H1 (cell line): Measurements from ENCODE around the gene NUTM1. TPM values are rescaled to one million over a fixed set of nuclear protein-coding genes. Genes with fewer than 3 reads are reported as not detected.

Source experiments
- CTCF ChIA-PET: fragments of 300-600 bp; sonication (Branson Sonifier 250); formaldehyde crosslinking; loops from one replicate; lab custom pipeline; 2021; ENCODE audit not compliant: partially characterized antibody; lab: Charles Lee
- POLR2A ChIA-PET: fragments of 300-600 bp; sonication (Branson Sonifier 250); formaldehyde crosslinking; loops from one replicate; lab custom pipeline; 2021; ENCODE audit warnings: inconsistent platforms; ENCODE audit not compliant: partially characterized antibody; lab: Charles Lee
- DNase-seq, 2 experiments: peaks; one replicate each; pipeline versions ENCODE4 v3.0.0 to v3.0.0-alpha.2; 2010 to 2022; ENCODE audit warnings: low spot score in 2 of 2, low read depth in 1 of 2, mixed read lengths in 1 of 2
- FAIRE-seq: peaks from 2 replicates; lab custom pipeline; 2011; peaks lifted over from hg19 to GRCh38; lab: Jason Lieb, UNC
- H2AFZ ChIP-seq: 2 replicates; pipeline ENCODE4 v1.8.1; 2012; ENCODE audit warnings: low read length, inconsistent platforms
- H2AK5ac ChIP-seq: 2 replicates; pipeline ENCODE4 v1.6.1; 2013; ENCODE audit warnings: low read depth, low read length
- H2BK120ac ChIP-seq: replicated peaks from 2 replicates; pipeline ENCODE3; 2013; ENCODE audit warnings: low read depth, low read length, inconsistent platforms
- H2BK12ac ChIP-seq: 2 replicates; pipeline ENCODE4 v1.6.1; 2013; ENCODE audit warnings: low read depth, low read length
- H2BK15ac ChIP-seq: 2 replicates; pipeline ENCODE4 v1.6.1; 2013; ENCODE audit warnings: low read length
- H2BK20ac ChIP-seq: 2 replicates; pipeline ENCODE4 v1.6.1; 2013; ENCODE audit warnings: low read length
- H2BK5ac ChIP-seq: 2 replicates; pipeline ENCODE4 v1.6.1; 2013; ENCODE audit warnings: low read depth, low read length
- H3K14ac ChIP-seq: 2 replicates; pipeline ENCODE4 v1.6.1; 2013; ENCODE audit warnings: inconsistent platforms; ENCODE audit not compliant: insufficient read length
- H3K18ac ChIP-seq: 2 replicates; pipeline ENCODE4 v1.6.1; 2013; ENCODE audit warnings: low read length; ENCODE audit errors: extremely low read depth
- H3K23ac ChIP-seq: 2 replicates; pipeline ENCODE4 v1.6.1; 2013; ENCODE audit warnings: inconsistent platforms; ENCODE audit not compliant: insufficient read length
- H3K23me2 ChIP-seq: 2 replicates; pipeline ENCODE4 v1.6.1; 2013; ENCODE audit warnings: low read depth, low read length
- H3K27ac ChIP-seq: 2 replicates; pipeline ENCODE4 v1.6.1; 2011; ENCODE audit warnings: low read depth, low read length, inconsistent platforms
- H3K27me3 ChIP-seq, 4 experiments: replicated peaks in 1 of 4; 1 replicate in 1 of 4; 2 replicates in 3 of 4; pipeline versions ENCODE4 v1.6.1 to v1.8.1; 2011 to 2013; ENCODE audit warnings: low read length in 3 of 4, mild to moderate bottlenecking in 3 of 4, inconsistent platforms in 2 of 4, mixed read lengths in 2 of 4, moderate library complexity in 1 of 4; ENCODE audit not compliant: control insufficient read depth in 3 of 4, insufficient read depth in 3 of 4; ENCODE audit errors: extremely low read depth in 1 of 4
- H3K36me3 ChIP-seq, 4 experiments: 2 replicates each; pipeline versions ENCODE4 v1.6.1 to v1.8.1; 2011 to 2013; ENCODE audit warnings: mild to moderate bottlenecking in 4 of 4, low read length in 3 of 4, moderate library complexity in 2 of 4, control low read depth in 1 of 4, inconsistent platforms in 1 of 4; ENCODE audit not compliant: insufficient read depth in 4 of 4, control insufficient read depth in 2 of 4
- H3K4ac ChIP-seq: replicated peaks from 2 replicates; pipeline ENCODE3; 2013; ENCODE audit warnings: low read length, low read depth, mixed read lengths, inconsistent platforms; ENCODE audit not compliant: insufficient read length
- H3K4me1 ChIP-seq, 4 experiments: replicated peaks in 1 of 4; 1 replicate in 1 of 4; 2 replicates in 3 of 4; pipeline versions ENCODE4 v1.6.1 to v1.8.1; 2011 to 2013; ENCODE audit warnings: low read length in 3 of 4, inconsistent platforms in 2 of 4, mixed read lengths in 1 of 4; ENCODE audit not compliant: insufficient read depth in 4 of 4, control insufficient read depth in 3 of 4
- H3K4me2 ChIP-seq, 2 experiments: 2 replicates each; pipeline versions ENCODE4 v1.6.1 to v1.8.1; 2011 to 2013; ENCODE audit warnings: low read depth in 2 of 2, low read length in 2 of 2, control low read depth in 1 of 2, inconsistent platforms in 1 of 2, mild to moderate bottlenecking in 1 of 2; ENCODE audit not compliant: insufficient read depth in 1 of 2
- H3K4me3 ChIP-seq, 4 experiments: fragments of 200-600, 300-600 bp in 1 of 4; sonication (generic), shearing (Covaris generic), sonication (Bioruptor Twin) in 1 of 4; 2 replicates each; pipeline versions ENCODE4 v1.5.1 to v1.8.1; 2011 to 2016; ENCODE audit warnings: low read length in 4 of 4, low read depth in 3 of 4, control low read depth in 2 of 4, inconsistent platforms in 2 of 4, mild to moderate bottlenecking in 2 of 4, mixed read lengths in 1 of 4, moderate library complexity in 1 of 4; ENCODE audit not compliant: insufficient read depth in 2 of 4; ENCODE audit errors: extremely low read depth in 1 of 4
- H3K56ac ChIP-seq: replicated peaks from 2 replicates; pipeline ENCODE3; 2013; ENCODE audit warnings: low read depth, mild to moderate bottlenecking, mixed read lengths, low read length, inconsistent platforms; ENCODE audit not compliant: insufficient read length
- H3K79me1 ChIP-seq: 2 replicates; pipeline ENCODE4 v1.6.1; 2013; ENCODE audit warnings: low read depth, low read length, control low read depth
- H3K79me2 ChIP-seq, 2 experiments: 2 replicates each; pipeline versions ENCODE4 v1.6.1 to v1.8.1; 2012 to 2013; ENCODE audit warnings: low read length in 2 of 2, mild to moderate bottlenecking in 2 of 2, inconsistent platforms in 1 of 2; ENCODE audit not compliant: insufficient read depth in 2 of 2, control insufficient read depth in 1 of 2
- H3K9ac ChIP-seq, 4 experiments: replicated peaks in 1 of 4; 1 replicate in 1 of 4; 2 replicates in 3 of 4; pipeline versions ENCODE4 v1.6.1 to v1.8.1; 2011 to 2013; ENCODE audit warnings: low read depth in 3 of 4, low read length in 3 of 4, control low read depth in 2 of 4, mild to moderate bottlenecking in 2 of 4, moderate library complexity in 2 of 4, inconsistent platforms in 1 of 4; ENCODE audit errors: extremely low read depth in 1 of 4
- H3K9me3 ChIP-seq, 2 experiments: 2 replicates each; pipeline versions ENCODE4 v1.6.1 to v1.8.1; 2012 to 2013; ENCODE audit warnings: mild to moderate bottlenecking in 2 of 2, moderate library complexity in 2 of 2, control low read depth in 1 of 2, inconsistent platforms in 1 of 2, low read depth in 1 of 2, low read length in 1 of 2, mixed read lengths in 1 of 2; ENCODE audit not compliant: insufficient read depth in 2 of 2
- H4K20me1 ChIP-seq, 2 experiments: replicated peaks in 1 of 2; 2 replicates each; pipeline versions ENCODE3 to v1.8.1; 2011 to 2013; ENCODE audit warnings: inconsistent platforms in 2 of 2, low read length in 2 of 2, mild to moderate bottlenecking in 1 of 2; ENCODE audit not compliant: insufficient read depth in 2 of 2, control insufficient read depth in 1 of 2
- H4K5ac ChIP-seq: 2 replicates; pipeline ENCODE4 v1.6.1; 2013; ENCODE audit warnings: low read length, low read depth, mixed read lengths, inconsistent platforms; ENCODE audit not compliant: insufficient read length
- H4K8ac ChIP-seq: 2 replicates; pipeline ENCODE4 v1.8.0; 2013; ENCODE audit warnings: mild to moderate bottlenecking, moderate library complexity, low read length, inconsistent platforms; ENCODE audit not compliant: insufficient read depth; ENCODE audit errors: extremely low read depth
- H4K91ac ChIP-seq: replicated peaks from 2 replicates; pipeline ENCODE3; 2013; ENCODE audit warnings: low read length, mixed read lengths, inconsistent platforms; ENCODE audit not compliant: insufficient read length
- CTBP2 ChIP-seq: IDR thresholded peaks from 2 replicates; pipeline ENCODE4 v1.7.0; 2011; ENCODE audit warnings: borderline replicate concordance, mild to moderate bottlenecking, moderate library complexity, mixed read lengths, low read length; ENCODE audit not compliant: insufficient read depth, insufficient read length
- POLR2AphosphoS5 ChIP-seq: IDR thresholded peaks from 2 replicates; pipeline ENCODE4 v1.6.1; 2011; ENCODE audit warnings: low read depth, low read length
- RBBP5 ChIP-seq: IDR thresholded peaks from 2 replicates; pipeline ENCODE4 v1.7.1; 2012; ENCODE audit warnings: low read depth, mild to moderate bottlenecking, inconsistent platforms, low read length, moderate library complexity, borderline replicate concordance
- RNF2 ChIP-seq: fragments of 200-900, 300-1000 bp; sonication (generic); IDR thresholded peaks from 2 replicates; pipeline ENCODE4 v1.7.1; 2016; ENCODE audit warnings: borderline replicate concordance, low read depth, mild to moderate bottlenecking, antibody characterized with exemption, low read length; ENCODE audit not compliant: poor library complexity, severe bottlenecking; ENCODE audit errors: missing control alignments
- SIX5 ChIP-seq: IDR thresholded peaks from 2 replicates; pipeline ENCODE4 v1.6.1; 2011; ENCODE audit warnings: mild to moderate bottlenecking, low read depth, low read length
- TAF7 ChIP-seq: optimal IDR thresholded peaks from 2 replicates; pipeline ENCODE3; 2011; ENCODE audit warnings: low read depth, mild to moderate bottlenecking, inconsistent platforms, low read length, moderate library complexity, borderline replicate concordance
- WGBS, 2 experiments: shearing (Covaris generic) in 1 of 2; methylation state at CpG; one replicate each; pipeline versions ENCODE4 v1.1.6 to v1.1.7; 2013 to 2015; ENCODE audit warnings: low lambda C conversion rate in 2 of 2, mixed read lengths in 2 of 2, inconsistent platforms in 1 of 2, low coverage in 1 of 2, missing lambda C conversion rate in 1 of 2; ENCODE audit not compliant: insufficient replicate concordance in 2 of 2, insufficient coverage in 1 of 2, insufficient read length in 1 of 2; ENCODE audit errors: extremely low coverage in 1 of 2, missing lambda C conversion rate in 1 of 2; 5-methylcytosine and 5-hydroxymethylcytosine counted together
- polyA plus RNA-seq, 7 experiments: library from polyadenylated mRNA; depleted of rRNA in 3 of 7; stranded (reverse) in 5 of 7; unstranded in 2 of 7; fragments of >200 nt in 5 of 7; fragments of 200-250 nt in 2 of 7; gene quantifications; 1 replicate in 5 of 7; 2 replicates in 1 of 7; 4 replicates in 1 of 7; pipeline versions ENCODE4 v1.2.1 to v1.2.3, GENCODE V29; 2011 to 2013; ENCODE audit warnings: missing spikeins in 2 of 7, mixed read lengths in 2 of 7
- total RNA-seq: library from RNA; stranded (reverse); fragmentation: NEBNext Ultra II Directional; extraction: Animal tissue kit (Norgen Biotek cat#: 25700); gene quantifications from 2 replicates; pipeline ENCODE4 v1.2.1, GENCODE V29; 2021

NUTM1 gene
- total and polyA plus RNA-seq, 2 of the 8 experiments (the other 6 are each of a cell fraction or from before 2014, with no cell fraction given) = 0.39 to 0.60 TPM

DNA sequence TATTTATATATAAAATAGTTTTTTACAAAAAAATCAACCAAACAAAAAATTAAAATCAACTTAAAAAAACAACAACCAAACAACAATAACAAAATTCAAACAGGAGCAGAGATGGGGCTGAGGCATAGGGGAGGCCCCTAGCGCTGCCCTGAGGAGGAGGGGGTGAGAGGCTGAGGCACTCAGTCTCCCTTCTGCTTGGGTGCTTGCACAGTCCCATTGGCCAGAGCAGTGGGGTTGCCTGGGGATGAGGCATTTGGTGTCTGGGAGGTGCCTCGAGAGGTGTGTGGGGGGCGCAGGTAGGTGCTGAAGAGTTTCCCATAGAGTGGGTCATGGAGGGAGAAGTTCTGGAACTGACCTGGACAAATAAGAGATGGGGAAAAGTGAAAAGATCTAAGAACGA is 15.8 kb downstream of the NUTM1 start:
- Histone ChIP-seq H4K20me1 (peaks cover 3 to 7% of the 10 kb centered on the region in 2 experiments), H3K18ac (no peak overlapping the region), H3K14ac (no peak overlapping the region), H3K9ac (no peak overlapping the region), H3K4me1 (peaks cover 0 to 3% (median 0%) of the 10 kb centered on the region in 4 experiments; a peak in 1 of 7 replicates), H3K4ac (no peak overlapping the region), H2BK12ac (no peak overlapping the region), H3K27me3 (no peaks in the 10 kb centered on the region), H3K23me2 (no peaks in the 10 kb centered on the region), H2AFZ (no peak overlapping the region), H3K36me3 (peaks cover 7 to 47% (median 36%) of the 10 kb centered on the region in 4 experiments), H3K4me3 (no peak overlapping the region), H2BK120ac (no peak overlapping the region), H2BK15ac (no peak overlapping the region), H4K5ac (no peak overlapping the region)
- no peak for DNase-seq
- WGBS, 2 experiments = 91% methylated on average over 4 of the region's 4 CpGs; no CpG with 5 or more reads in 1 of the 2 experiments
- no peak for TF ChIP-seq TAF7
- TF ChIP-seq POLR2AphosphoS5 = no peak
- no peak for TF ChIP-seq CTBP2
- no peak for TF ChIP-seq RBBP5
- TF ChIP-seq RNF2 = no peak
- no peak for TF ChIP-seq SIX5
- TF ChIP-seq, all 59 proteins: peak for 0
- Histone ChIP-seq H3K79me1 (0 out of 2 replicates have a peak, but pooled peaks cover 2% of the 10 kb centered on the region), H4K91ac (no peak overlapping the region), H3K79me2 (no peaks in the 10 kb centered on the region; a peak in 1 of 4 replicates), H3K23ac (no peak overlapping the region), H2BK5ac (no peak overlapping the region), H2BK20ac (no peak overlapping the region), H4K8ac (no peak overlapping the region), H3K27ac (no peak overlapping the region), H3K4me2 (no peak overlapping the region), H3K9me3 (no peaks in the 10 kb centered on the region), H2AK5ac (no peak overlapping the region), H3K56ac (no peak overlapping the region)
- POLR2A ChIA-PET = interaction anchor here (1.0 to 3.6 kb wide), 4 partner anchors 8 to 21 kb away, joined by 3 to 18 read pairs (median 4); partner anchors contain the start of genes LPCAT4 and SLC12A6
- FAIRE-seq = no peak
- CTCF ChIA-PET = interaction anchor here (1.0 to 2.4 kb wide), 9 partner anchors 9 to 262 kb away, joined by 3 to 29 read pairs (median 4); partner anchors contain the start of genes LPCAT4, NOP10 and NUTM1
